ENCODE data around the gene TSGA10IP. TPM values are rescaled to one million over a fixed set of nuclear protein-coding genes. Genes with fewer than 3 reads are reported as not detected.

The TSGA10IP gene
- total and polyA plus RNA-seq, 2 donors (not counting 1 experiment from before 2014, with no cell fraction given), result not detected

DNA sequence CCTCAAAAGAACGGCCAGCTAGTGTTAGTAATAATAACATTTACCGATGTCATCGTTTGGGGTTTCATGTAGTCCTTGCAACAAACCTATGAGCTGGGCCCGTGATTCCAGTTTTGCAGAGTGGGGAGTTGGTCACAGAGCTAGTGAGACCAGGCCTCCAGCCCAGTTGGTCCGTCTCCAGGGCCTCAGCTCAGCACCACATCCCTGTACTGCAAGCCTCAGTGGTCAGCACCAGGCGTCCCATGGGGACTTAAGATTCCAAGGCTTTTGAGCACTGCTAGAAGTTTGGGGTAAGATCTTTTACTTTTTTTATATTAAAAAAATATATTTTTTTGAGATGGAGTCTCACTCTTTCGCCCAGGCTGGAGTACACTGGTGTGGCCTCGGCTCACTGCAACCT is 1.1 kb upstream of the TSGA10IP start:
- ATAC-seq (ENCODE audit: low read depth), result no peak
- Mint-ChIP-seq H3K4me3 (no peak overlapping the region), H3K4me1 (peaks cover 11% of the 10 kb centered on the region), H3K27me3 (peaks cover 4% of the 10 kb centered on the region), H3K27ac (no peak overlapping the region), H3K9me3 (ENCODE audit: insufficient read depth) (no peaks in the 10 kb centered on the region)
- Histone ChIP-seq H3K4me1 (ENCODE audit: control insufficient read depth in 2 of 2, insufficient read depth in 2 of 2, low read length in 2 of 2) (peaks cover 7 to 12% of the 10 kb centered on the region in 2 donors), H3K4me3 (ENCODE audit: control extremely low read depth in 1 of 5, extremely low read depth in 1 of 5, insufficient read depth in 1 of 5, low read depth in 2 of 5, low read length in 4 of 5) (no peak overlapping the region), H3K27me3 (replicated peaks in 1 of 4; ENCODE audit: control extremely low read depth in 1 of 4, control insufficient read depth in 3 of 4, insufficient read depth in 4 of 4, low read length in 3 of 4) (peaks cover 0 to 3% (median 0%) of the 10 kb centered on the region in 4 experiments), H3K79me2 (ENCODE audit: control insufficient read depth, insufficient read depth, low read length) (no peaks in the 10 kb centered on the region), H3K36me3 (replicated peaks in 1 of 2; ENCODE audit: control extremely low read depth in 1 of 2, control insufficient read depth in 1 of 2, extremely low read depth in 1 of 2, insufficient read depth in 2 of 2, low read length in 1 of 2) (no peaks in the 10 kb centered on the region), H3K9me3 (ENCODE audit: control extremely low read depth in 1 of 3, control insufficient read depth in 2 of 3, insufficient read depth in 1 of 3, low read length in 2 of 3) (no peaks in the 10 kb centered on the region), H2AFZ (ENCODE audit: insufficient read depth, low read depth, low read length, poor library complexity, severe bottlenecking) (no peak overlapping the region), H3K9ac (ENCODE audit: low read length) (no peak overlapping the region), H4K20me1 (ENCODE audit: control insufficient read depth, insufficient read depth, low read length, poor library complexity, severe bottlenecking) (no peaks in the 10 kb centered on the region), H3K27ac (ENCODE audit: low read length in 2 of 2) (no peak overlapping the region), H3K4me2 (replicated peaks; ENCODE audit: low read depth, low read length, poor library complexity, severe bottlenecking) (no peak overlapping the region)
- POLR2A ChIA-PET, result interaction anchor here (0.6 kb wide), 1 partner anchor 56 kb away, joined by 5 read pairs; the partner anchor contains the start of gene FIBP
- TF ChIP-seq, protein P1, sequence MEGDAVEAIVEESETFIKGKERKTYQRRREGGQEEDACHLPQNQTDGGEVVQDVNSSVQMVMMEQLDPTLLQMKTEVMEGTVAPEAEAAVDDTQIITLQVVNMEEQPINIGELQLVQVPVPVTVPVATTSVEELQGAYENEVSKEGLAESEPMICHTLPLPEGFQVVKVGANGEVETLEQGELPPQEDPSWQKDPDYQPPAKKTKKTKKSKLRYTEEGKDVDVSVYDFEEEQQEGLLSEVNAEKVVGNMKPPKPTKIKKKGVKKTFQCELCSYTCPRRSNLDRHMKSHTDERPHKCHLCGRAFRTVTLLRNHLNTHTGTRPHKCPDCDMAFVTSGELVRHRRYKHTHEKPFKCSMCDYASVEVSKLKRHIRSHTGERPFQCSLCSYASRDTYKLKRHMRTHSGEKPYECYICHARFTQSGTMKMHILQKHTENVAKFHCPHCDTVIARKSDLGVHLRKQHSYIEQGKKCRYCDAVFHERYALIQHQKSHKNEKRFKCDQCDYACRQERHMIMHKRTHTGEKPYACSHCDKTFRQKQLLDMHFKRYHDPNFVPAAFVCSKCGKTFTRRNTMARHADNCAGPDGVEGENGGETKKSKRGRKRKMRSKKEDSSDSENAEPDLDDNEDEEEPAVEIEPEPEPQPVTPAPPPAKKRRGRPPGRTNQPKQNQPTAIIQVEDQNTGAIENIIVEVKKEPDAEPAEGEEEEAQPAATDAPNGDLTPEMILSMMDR (IDR thresholded peaks at IDR 0.05), result no peak
- no peak for TF ChIP-seq EZH2 (IDR thresholded peaks at IDR 0.05; ENCODE audit: borderline replicate concordance, insufficient read depth, low read depth, low read length, poor library complexity, severe bottlenecking)
- DNase-seq, result no peak
- intact Hi-C loops (cut with micrococcal nuclease), result no loop called here
- 90% methylated on average over 5 of the region's 8 CpGs for WGBS (ENCODE audit: insufficient coverage)
- CTCF ChIA-PET, result no interaction called here

DNA sequence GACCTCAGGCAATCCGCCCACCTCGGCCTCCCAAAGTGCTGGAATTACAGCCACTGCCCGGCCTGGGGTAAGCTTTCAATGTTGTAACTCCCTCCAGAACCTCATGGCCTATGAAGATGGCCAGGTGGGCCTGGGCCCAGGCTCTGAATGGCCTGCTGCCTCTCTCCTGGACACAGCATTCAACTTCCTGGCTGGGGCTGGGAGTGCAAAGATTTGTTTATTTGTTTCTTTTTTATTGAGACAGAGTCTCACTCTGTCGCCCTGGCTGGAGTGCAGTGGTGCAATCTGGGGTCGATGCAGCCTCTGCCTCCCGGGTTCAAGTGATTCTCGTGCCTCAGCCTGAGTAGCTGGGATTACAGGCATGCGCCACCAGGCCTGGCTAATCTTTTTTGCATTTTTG is 513 bp upstream of the TSGA10IP start:
- TF ChIP-seq EZH2 (IDR thresholded peaks at IDR 0.05; ENCODE audit: borderline replicate concordance, insufficient read depth, low read depth, low read length, poor library complexity, severe bottlenecking), result no peak
- TF ChIP-seq, protein P1 (IDR thresholded peaks at IDR 0.05), result no peak
- no peaks in the 10 kb centered on the region for H3K9me3 Mint-ChIP-seq (ENCODE audit: insufficient read depth)
- Histone ChIP-seq H3K4me2 (replicated peaks; ENCODE audit: low read depth, low read length, poor library complexity, severe bottlenecking) (no peak overlapping the region), H3K27ac (ENCODE audit: low read length in 2 of 2) (no peak overlapping the region), H3K27me3 (replicated peaks in 1 of 4; ENCODE audit: control extremely low read depth in 1 of 4, control insufficient read depth in 3 of 4, insufficient read depth in 4 of 4, low read length in 3 of 4) (peaks cover 0 to 3% (median 0%) of the 10 kb centered on the region in 4 experiments), H3K79me2 (ENCODE audit: control insufficient read depth, insufficient read depth, low read length) (no peaks in the 10 kb centered on the region), H3K4me1 (ENCODE audit: control insufficient read depth in 2 of 2, insufficient read depth in 2 of 2, low read length in 2 of 2) (peaks cover 7 to 12% of the 10 kb centered on the region in 2 donors), H3K9me3 (ENCODE audit: control extremely low read depth in 1 of 3, control insufficient read depth in 2 of 3, insufficient read depth in 1 of 3, low read length in 2 of 3) (no peaks in the 10 kb centered on the region), H3K9ac (ENCODE audit: low read length) (no peak overlapping the region), H3K36me3 (replicated peaks in 1 of 2; ENCODE audit: control extremely low read depth in 1 of 2, control insufficient read depth in 1 of 2, extremely low read depth in 1 of 2, insufficient read depth in 2 of 2, low read length in 1 of 2) (no peaks in the 10 kb centered on the region), H4K20me1 (ENCODE audit: control insufficient read depth, insufficient read depth, low read length, poor library complexity, severe bottlenecking) (no peaks in the 10 kb centered on the region), H2AFZ (ENCODE audit: insufficient read depth, low read depth, low read length, poor library complexity, severe bottlenecking) (no peak overlapping the region), H3K4me3 (ENCODE audit: control extremely low read depth in 1 of 5, extremely low read depth in 1 of 5, insufficient read depth in 1 of 5, low read depth in 2 of 5, low read length in 4 of 5) (no peak overlapping the region)
- intact Hi-C loops (cut with micrococcal nuclease), result no loop called here
- H3K4me1 Mint-ChIP-seq, result peaks cover 11% of the 10 kb centered on the region
- DNase-seq (no peak), ATAC-seq (ENCODE audit: low read depth) (no peak)
- peaks cover 4% of the 10 kb centered on the region for H3K27me3 Mint-ChIP-seq
- H3K4me3 Mint-ChIP-seq, result no peak overlapping the region
- ChIA-PET POLR2A (interaction anchor here (0.6 kb wide), 1 partner anchor 57 kb away, joined by 5 read pairs; the partner anchor contains the start of gene FIBP), CTCF (no interaction called here)
- 89% methylated on average over 7 of the region's 8 CpGs for WGBS (ENCODE audit: insufficient coverage)
- H3K27ac Mint-ChIP-seq, result no peak overlapping the region

Measured in B cell (primary cell).